ENCODE data around the gene ATAT1.
"Not testable (repeated sequence)": the region's sequence is repeated elsewhere in the genome, so short reads cannot be mapped to it uniquely, and the experiment has no call there.

Gene ATAT1

GRCh38 chr6:30592287-30592686 lies 34.4 kb upstream of the ATAT1 start:
- no peak for DNase-seq (ENCODE audit: low spot score)
- in situ Hi-C loops (cut with MboI; ENCODE audit: low sequenced_read_pairs, unreplicated experiment): no loop called here
- TF ChIP-seq CTCF (IDR thresholded peaks at IDR 0.05; ENCODE audit: borderline replicate concordance, control extremely low read depth, extremely low read depth, insufficient read depth, missing control alignments): no peak

GRCh38 chr6:30597315-30598144 lies 29.1 kb upstream of the ATAT1 start:
- in situ Hi-C loops (cut with MboI; ENCODE audit: low sequenced_read_pairs, unreplicated experiment): not testable (repeated sequence)
- peak; percentile 82 for DNase-seq (ENCODE audit: low spot score)
- peak; percentile 81 for TF ChIP-seq CTCF (IDR thresholded peaks at IDR 0.05; ENCODE audit: borderline replicate concordance, control extremely low read depth, extremely low read depth, insufficient read depth, missing control alignments)

GRCh38 chr6:30598912-30599624 lies 27.6 kb upstream of the ATAT1 start:
- DNase-seq (ENCODE audit: low spot score): no peak
- no peak for TF ChIP-seq CTCF (IDR thresholded peaks at IDR 0.05; ENCODE audit: borderline replicate concordance, control extremely low read depth, extremely low read depth, insufficient read depth, missing control alignments)
- in situ Hi-C loops (cut with MboI; ENCODE audit: low sequenced_read_pairs, unreplicated experiment): no loop called here

- in situ Hi-C loops (cut with MboI; ENCODE audit: low sequenced_read_pairs, unreplicated experiment): no loop called here
- DNase-seq (ENCODE audit: low spot score): no peak
- no peak for TF ChIP-seq CTCF (IDR thresholded peaks at IDR 0.05; ENCODE audit: borderline replicate concordance, control extremely low read depth, extremely low read depth, insufficient read depth, missing control alignments)
Measured at GRCh38 chr6:30599625-30600324, 26.9 kb upstream of the ATAT1 start.

GRCh38 chr6:30600451-30600961 lies 26.2 kb upstream of the ATAT1 start:
- DNase-seq (ENCODE audit: low spot score): no peak
- in situ Hi-C loops (cut with MboI; ENCODE audit: low sequenced_read_pairs, unreplicated experiment): no loop called here
- TF ChIP-seq CTCF (IDR thresholded peaks at IDR 0.05; ENCODE audit: borderline replicate concordance, control extremely low read depth, extremely low read depth, insufficient read depth, missing control alignments): no peak

GRCh38 chr6:30601436-30601814 lies 25.2 kb upstream of the ATAT1 start:
- no peak for TF ChIP-seq CTCF (IDR thresholded peaks at IDR 0.05; ENCODE audit: borderline replicate concordance, control extremely low read depth, extremely low read depth, insufficient read depth, missing control alignments)
- in situ Hi-C loops (cut with MboI; ENCODE audit: low sequenced_read_pairs, unreplicated experiment): no loop called here
- no peak for DNase-seq (ENCODE audit: low spot score)

Measured in GM13976 (cell line).